LNCAP (cell line): Measurements from ENCODE around the gene ITGBL1.

Experiments used
- CTCF ChIP-seq: fragments of 450-650 bp; IDR thresholded peaks from 2 replicates; pipeline ENCODE4 v1.5.1; 2017; ENCODE audit warnings: mild to moderate bottlenecking

Gene ITGBL1

GRCh38 chr13:101452519-101453485, at the start of gene ITGBL1:
Gene ITGBL1 (plus strand): TSS chr13:101452675. CDS start chr13:101452834, 159 bp downstream.
- no peak for TF ChIP-seq CTCF

DNA sequence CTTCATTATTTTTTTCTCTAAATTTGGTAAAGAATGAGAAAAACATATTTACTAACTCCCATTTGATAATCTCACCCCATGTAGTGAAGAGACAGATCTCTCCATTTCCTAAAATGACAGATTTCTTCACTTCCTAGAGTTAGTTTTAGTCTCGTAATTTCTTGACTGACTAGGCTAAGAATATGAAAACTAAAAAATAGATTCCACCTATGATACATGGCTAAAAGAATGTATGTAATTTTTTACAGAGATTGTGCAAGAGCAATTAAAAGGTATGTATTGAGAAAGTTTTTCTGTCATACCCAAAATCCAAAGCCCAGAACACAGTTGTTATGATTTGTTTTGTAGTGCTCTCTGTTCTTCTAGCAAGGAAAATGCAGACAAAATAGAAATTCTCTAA, 45.7 kb upstream of the ITGBL1 start:
- no peak for TF ChIP-seq CTCF

DNA sequence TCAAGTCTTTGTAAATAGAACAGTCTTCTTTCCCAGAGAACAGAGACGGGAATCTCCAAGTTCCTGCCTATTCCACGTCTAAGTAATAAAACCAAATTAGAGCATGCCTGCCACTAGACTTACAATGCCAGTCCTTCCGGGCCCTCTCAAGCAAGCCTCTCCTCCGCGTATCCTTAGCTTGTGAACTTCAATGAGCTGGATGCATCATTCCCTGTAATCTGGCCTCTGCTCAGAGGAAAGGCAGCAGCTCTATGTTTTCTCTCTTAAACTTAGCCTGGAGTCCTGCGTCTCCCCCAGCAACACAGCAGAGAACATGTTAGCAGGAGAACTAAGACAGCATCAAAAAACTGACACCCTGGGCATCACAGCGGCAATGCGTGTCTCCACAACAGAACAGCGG, 44.3 kb upstream of the ITGBL1 start:
- TF ChIP-seq CTCF = no peak

- TF ChIP-seq CTCF = no peak
Measured at GRCh38 chr13:101408992-101409656, 43.4 kb upstream of the ITGBL1 start.

GRCh38 chr13:101412076-101412475, 40.4 kb upstream of the ITGBL1 start:
- TF ChIP-seq CTCF = no peak

GRCh38 chr13:101415358-101416174, 36.9 kb upstream of the ITGBL1 start:
- no peak for TF ChIP-seq CTCF
